ENCODE measurements around the gene OR2AT4. TPM values are rescaled to one million over a fixed set of nuclear protein-coding genes. Genes with fewer than 3 reads are reported as not detected.

OR2AT4 gene
- total RNA-seq = not detected in 2 replicates

DNA sequence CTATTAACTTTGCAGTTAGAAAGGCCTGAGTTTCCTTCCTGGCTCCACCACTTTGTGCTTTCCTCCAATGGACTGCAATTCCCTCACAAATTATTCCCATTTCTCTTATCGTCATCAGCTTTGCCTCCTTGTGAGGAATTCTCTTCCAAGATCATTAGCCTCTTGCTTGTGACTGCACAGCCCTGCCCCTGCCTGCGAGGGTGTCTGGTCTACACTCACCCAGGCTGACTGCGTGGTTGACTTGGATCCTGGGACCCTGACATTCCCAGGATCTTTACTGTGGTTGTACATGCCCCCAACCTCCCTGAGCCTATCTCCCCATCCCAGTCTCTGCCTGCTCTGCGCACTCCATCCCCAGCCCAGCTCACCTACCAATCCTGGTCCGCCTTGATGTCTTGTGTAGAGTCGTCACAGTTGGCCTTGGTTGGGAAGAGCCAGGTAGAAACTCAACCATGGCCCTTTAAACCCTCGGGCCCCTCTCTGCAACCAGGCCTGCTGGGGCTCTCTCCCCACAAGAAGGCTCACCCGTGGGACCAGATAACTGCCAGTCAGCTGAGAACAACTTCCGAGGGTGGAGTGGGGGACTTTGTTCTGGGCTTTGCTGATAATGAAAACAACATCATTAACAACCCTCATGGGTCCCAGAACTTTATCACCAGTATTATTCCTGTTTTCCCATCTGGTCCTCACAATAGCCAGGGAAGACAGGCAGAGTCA is at the start of gene OR2AT4:
OR2AT4 (minus strand) TSS at position 421 of the 717 bp plus-strand sequence.
- Histone ChIP-seq H3K36me3 (ENCODE audit: control insufficient read depth, insufficient read depth, low read length) (no peaks in the 10 kb centered on the region), H3K27me3 (ENCODE audit: control insufficient read depth, insufficient read depth, low read length) (peaks cover 2% of the 10 kb centered on the region), H3K4me3 (ENCODE audit: low read depth, low read length) (no peak within 1 kb of the TSS)
- no peak for DNase-seq (ENCODE audit: low read depth)
- TF ChIP-seq, protein P1, sequence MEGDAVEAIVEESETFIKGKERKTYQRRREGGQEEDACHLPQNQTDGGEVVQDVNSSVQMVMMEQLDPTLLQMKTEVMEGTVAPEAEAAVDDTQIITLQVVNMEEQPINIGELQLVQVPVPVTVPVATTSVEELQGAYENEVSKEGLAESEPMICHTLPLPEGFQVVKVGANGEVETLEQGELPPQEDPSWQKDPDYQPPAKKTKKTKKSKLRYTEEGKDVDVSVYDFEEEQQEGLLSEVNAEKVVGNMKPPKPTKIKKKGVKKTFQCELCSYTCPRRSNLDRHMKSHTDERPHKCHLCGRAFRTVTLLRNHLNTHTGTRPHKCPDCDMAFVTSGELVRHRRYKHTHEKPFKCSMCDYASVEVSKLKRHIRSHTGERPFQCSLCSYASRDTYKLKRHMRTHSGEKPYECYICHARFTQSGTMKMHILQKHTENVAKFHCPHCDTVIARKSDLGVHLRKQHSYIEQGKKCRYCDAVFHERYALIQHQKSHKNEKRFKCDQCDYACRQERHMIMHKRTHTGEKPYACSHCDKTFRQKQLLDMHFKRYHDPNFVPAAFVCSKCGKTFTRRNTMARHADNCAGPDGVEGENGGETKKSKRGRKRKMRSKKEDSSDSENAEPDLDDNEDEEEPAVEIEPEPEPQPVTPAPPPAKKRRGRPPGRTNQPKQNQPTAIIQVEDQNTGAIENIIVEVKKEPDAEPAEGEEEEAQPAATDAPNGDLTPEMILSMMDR (IDR thresholded peaks at IDR 0.05; ENCODE audit: insufficient read depth, low read length, poor library complexity, severe bottlenecking) = no peak

DNA sequence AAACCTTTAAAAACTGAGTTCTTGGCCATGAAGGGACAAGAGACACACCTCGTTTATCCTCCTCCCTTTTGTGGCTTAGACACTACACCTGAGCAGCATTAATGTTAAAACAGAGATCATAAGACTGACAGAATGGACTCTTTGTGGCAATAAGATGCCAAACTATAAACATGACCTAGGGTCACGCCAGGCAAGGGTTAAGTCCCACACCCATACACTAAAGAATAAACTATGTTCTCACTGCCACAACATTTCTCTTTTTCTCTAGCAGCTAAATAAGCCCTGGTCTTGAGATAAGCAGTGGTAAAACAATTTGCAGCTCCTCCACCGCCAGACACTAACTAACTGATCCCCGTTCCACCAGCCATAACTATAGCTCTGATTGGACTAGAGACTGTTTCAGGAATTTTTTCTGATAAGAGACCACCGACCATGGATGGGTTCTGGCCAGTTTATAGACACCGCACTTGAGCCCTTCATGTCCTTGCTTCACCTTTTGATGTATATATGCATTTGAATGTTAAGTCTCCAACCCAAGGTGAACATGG is 49.4 kb upstream of the OR2AT4 start:
- Histone ChIP-seq H3K36me3 (ENCODE audit: control insufficient read depth, insufficient read depth, low read length) (no peaks in the 10 kb centered on the region), H3K4me3 (ENCODE audit: low read depth, low read length) (no peak overlapping the region), H3K27me3 (ENCODE audit: control insufficient read depth, insufficient read depth, low read length) (peaks cover 8% of the 10 kb centered on the region)
- TF ChIP-seq, protein P1 (IDR thresholded peaks at IDR 0.05; ENCODE audit: insufficient read depth, low read length, poor library complexity, severe bottlenecking) = no peak
- no peak for DNase-seq (ENCODE audit: low read depth)

DNA sequence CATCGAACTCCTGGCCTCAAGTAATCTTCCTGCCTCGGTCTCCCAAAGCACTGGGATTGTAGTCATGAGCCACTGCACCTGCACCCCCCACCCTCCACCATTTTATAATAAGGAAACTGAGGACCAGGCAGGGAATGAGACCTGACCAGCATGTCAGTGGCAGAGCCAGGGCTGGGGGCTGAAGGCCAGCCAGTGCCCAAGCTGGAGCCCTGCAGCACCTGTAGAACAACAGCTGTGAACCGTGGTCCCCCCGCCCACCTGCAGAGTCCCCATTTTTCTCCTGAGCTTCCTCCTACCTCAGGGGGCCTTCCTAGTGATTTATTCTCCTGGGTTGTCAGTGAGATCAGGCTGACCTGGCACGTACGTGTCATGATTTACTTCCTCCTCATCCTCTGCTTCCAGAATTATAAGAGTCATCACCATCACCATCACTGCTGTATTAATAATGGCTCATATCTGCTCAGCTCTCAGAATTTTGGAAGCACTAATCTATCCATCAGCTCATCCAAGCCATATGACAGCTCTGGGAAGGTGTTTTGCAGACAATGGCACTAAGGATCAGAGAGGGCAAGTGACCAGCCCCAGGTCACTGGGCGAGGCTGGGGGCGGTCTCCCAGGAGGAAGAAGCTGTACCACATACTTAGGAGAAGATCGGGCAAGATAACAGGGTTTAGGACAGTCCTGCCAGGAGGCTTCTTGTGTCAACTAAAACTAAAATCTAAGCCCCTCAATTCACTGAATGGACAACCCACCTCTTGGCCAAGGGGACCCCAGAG is 48.7 kb upstream of the OR2AT4 start:
- no peak for DNase-seq (ENCODE audit: low read depth)
- TF ChIP-seq, protein P1 (IDR thresholded peaks at IDR 0.05; ENCODE audit: insufficient read depth, low read length, poor library complexity, severe bottlenecking) = no peak
- Histone ChIP-seq H3K36me3 (ENCODE audit: control insufficient read depth, insufficient read depth, low read length) (no peaks in the 10 kb centered on the region), H3K27me3 (ENCODE audit: control insufficient read depth, insufficient read depth, low read length) (peaks cover 2% of the 10 kb centered on the region), H3K4me3 (ENCODE audit: low read depth, low read length) (no peak overlapping the region)

DNA sequence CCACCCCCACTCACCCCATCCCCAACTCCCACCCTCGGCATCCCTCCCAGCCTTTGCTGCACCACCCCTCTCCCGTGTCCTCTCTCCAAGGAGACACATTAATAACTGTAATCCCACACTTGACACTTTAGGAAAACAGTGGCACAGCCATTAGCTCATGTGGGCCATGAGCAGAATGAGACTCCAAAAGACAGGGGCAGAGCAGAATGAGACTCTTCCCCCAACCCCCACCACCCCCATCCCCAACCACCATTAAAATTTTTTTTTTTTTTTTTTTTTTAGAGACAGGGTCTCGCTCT is 48.0 kb upstream of the OR2AT4 start:
- TF ChIP-seq, protein P1 (IDR thresholded peaks at IDR 0.05; ENCODE audit: insufficient read depth, low read length, poor library complexity, severe bottlenecking) = no peak
- Histone ChIP-seq H3K27me3 (ENCODE audit: control insufficient read depth, insufficient read depth, low read length) (no peaks in the 10 kb centered on the region), H3K36me3 (ENCODE audit: control insufficient read depth, insufficient read depth, low read length) (no peaks in the 10 kb centered on the region), H3K4me3 (ENCODE audit: low read depth, low read length) (no peak overlapping the region)
- no peak for DNase-seq (ENCODE audit: low read depth)

DNA sequence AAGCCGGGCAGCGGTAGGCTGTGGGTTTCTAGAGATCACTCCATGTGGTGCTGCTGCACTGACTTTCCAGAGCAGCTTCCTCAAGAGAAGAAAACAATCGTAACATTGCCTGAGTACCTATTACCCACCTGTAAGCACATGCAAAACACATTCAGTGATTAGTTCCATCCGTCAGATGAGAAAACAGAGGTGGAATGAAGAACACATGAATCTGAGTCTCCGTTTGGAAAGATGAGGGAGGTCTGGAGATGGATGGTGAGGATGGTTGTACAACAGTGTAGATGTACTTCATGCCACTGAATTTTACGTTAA is 46.7 kb upstream of the OR2AT4 start:
- TF ChIP-seq, protein P1 (IDR thresholded peaks at IDR 0.05; ENCODE audit: insufficient read depth, low read length, poor library complexity, severe bottlenecking) = no peak
- no peak overlapping the region for H3K4me3 ChIP-seq (ENCODE audit: low read depth, low read length)
- no peak for DNase-seq (ENCODE audit: low read depth)
- no peaks in the 10 kb centered on the region for H3K27me3 ChIP-seq (ENCODE audit: control insufficient read depth, insufficient read depth, low read length)
- no peaks in the 10 kb centered on the region for H3K36me3 ChIP-seq (ENCODE audit: control insufficient read depth, insufficient read depth, low read length)
